ENCODE results near the gene SLC1A2.

- TF ChIP-seq, protein P1, sequence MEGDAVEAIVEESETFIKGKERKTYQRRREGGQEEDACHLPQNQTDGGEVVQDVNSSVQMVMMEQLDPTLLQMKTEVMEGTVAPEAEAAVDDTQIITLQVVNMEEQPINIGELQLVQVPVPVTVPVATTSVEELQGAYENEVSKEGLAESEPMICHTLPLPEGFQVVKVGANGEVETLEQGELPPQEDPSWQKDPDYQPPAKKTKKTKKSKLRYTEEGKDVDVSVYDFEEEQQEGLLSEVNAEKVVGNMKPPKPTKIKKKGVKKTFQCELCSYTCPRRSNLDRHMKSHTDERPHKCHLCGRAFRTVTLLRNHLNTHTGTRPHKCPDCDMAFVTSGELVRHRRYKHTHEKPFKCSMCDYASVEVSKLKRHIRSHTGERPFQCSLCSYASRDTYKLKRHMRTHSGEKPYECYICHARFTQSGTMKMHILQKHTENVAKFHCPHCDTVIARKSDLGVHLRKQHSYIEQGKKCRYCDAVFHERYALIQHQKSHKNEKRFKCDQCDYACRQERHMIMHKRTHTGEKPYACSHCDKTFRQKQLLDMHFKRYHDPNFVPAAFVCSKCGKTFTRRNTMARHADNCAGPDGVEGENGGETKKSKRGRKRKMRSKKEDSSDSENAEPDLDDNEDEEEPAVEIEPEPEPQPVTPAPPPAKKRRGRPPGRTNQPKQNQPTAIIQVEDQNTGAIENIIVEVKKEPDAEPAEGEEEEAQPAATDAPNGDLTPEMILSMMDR (IDR thresholded peaks at IDR 0.05; ENCODE audit: insufficient read depth, low read depth, low read length) = no peak
- TF ChIP-seq EZH2 (IDR thresholded peaks at IDR 0.05; ENCODE audit: insufficient read depth, low read length) = no peak
Measured at GRCh38 chr11:35293035-35293434, 126.3 kb downstream of the SLC1A2 start.
